OCI-LY1 (cell line): ENCODE results near the gene PDAP1.

ENCODE experiments used
- CTCF ChIP-seq: fragments of 200-600 bp; sonication (generic), shearing (Covaris generic); IDR thresholded peaks from 2 replicates; pipeline ENCODE4 v1.5.1; 2017; ENCODE audit warnings: mild to moderate bottlenecking, antibody characterized with exemption, low read length, moderate library complexity, mixed read lengths
- EZH2 ChIP-seq: fragments of 200-600 bp; sonication (generic), shearing (Covaris generic); IDR thresholded peaks from 2 replicates; pipeline ENCODE4 v1.8.0; 2017; ENCODE audit warnings: borderline replicate concordance, mixed run types, mild to moderate bottlenecking, antibody characterized with exemption, low read length, moderate library complexity, mixed read lengths

- TF ChIP-seq CTCF (no peak), EZH2 (no peak)
Observed at GRCh38 chr7:99384523-99384922, 23.9 kb downstream of the PDAP1 start.
